RKO (cell line): ENCODE measurements around the gene LAG3.

Experiments used
- DNase-seq: peaks from one replicate; pipeline ENCODE4 v3.0.0-alpha.2; 2016; ENCODE audit warnings: low spot score

The LAG3 gene

GRCh38 chr12:6753772-6754356, 18.5 kb upstream of the LAG3 start:
- no peak for DNase-seq

- no peak for DNase-seq
These were observed 17.9 kb upstream of the LAG3 start for GRCh38 chr12:6754411-6754810.

- DNase-seq = no peak
These were observed 15.2 kb upstream of the LAG3 start for GRCh38 chr12:6757028-6757690.

GRCh38 chr12:6758506-6759095, 13.7 kb upstream of the LAG3 start:
- no peak for DNase-seq

- no peak for DNase-seq
These were observed 12.6 kb upstream of the LAG3 start for GRCh38 chr12:6759741-6760140.

GRCh38 chr12:6763380-6763779, 8.9 kb upstream of the LAG3 start:
- no peak for DNase-seq

- peak; percentile 79 for DNase-seq
These were observed 8.1 kb upstream of the LAG3 start for GRCh38 chr12:6764011-6764828.

- no peak for DNase-seq
These were observed 7.2 kb upstream of the LAG3 start for GRCh38 chr12:6765048-6765633.

GRCh38 chr12:6765634-6766581, 6.4 kb upstream of the LAG3 start, which contains the start of gene PTMS:
Gene PTMS (plus strand): TSS chr12:6766363. CDS start chr12:6766706, 343 bp downstream.
- DNase-seq = peak; percentile 54

- peak; percentile 73 for DNase-seq
These were observed 5.5 kb upstream of the LAG3 start for GRCh38 chr12:6766651-6767349.

GRCh38 chr12:6767353-6768319, 4.7 kb upstream of the LAG3 start:
- DNase-seq = peak; percentile 41

- no peak for DNase-seq
These were observed 3.8 kb upstream of the LAG3 start for GRCh38 chr12:6768437-6768914.

GRCh38 chr12:6768990-6769389, 3.3 kb upstream of the LAG3 start:
- DNase-seq = no peak

- DNase-seq = no peak
These were observed 2.7 kb upstream of the LAG3 start for GRCh38 chr12:6769666-6770065.

- no peak for DNase-seq
These were observed 2.2 kb upstream of the LAG3 start for GRCh38 chr12:6770094-6770493.

GRCh38 chr12:6770600-6770999, 1.7 kb upstream of the LAG3 start:
- DNase-seq = no peak

- no peak for DNase-seq
These were observed 1.2 kb upstream of the LAG3 start for GRCh38 chr12:6771091-6771495.

GRCh38 chr12:6771509-6772330, 600 bp upstream of the LAG3 start:
- no peak for DNase-seq
